OCI-M2 (cell line): Measurements from ENCODE around the gene MUC20.
"Not testable (repeated sequence)": the region's sequence is repeated elsewhere in the genome, so short reads cannot be mapped to it uniquely, and the experiment has no call there.

Experiments used
- DNase-seq: peaks from one replicate; lab custom pipeline; 2025; ENCODE audit not compliant: unreplicated experiment; lab: John Stamatoyannopoulos, UW

Gene MUC20

DNA sequence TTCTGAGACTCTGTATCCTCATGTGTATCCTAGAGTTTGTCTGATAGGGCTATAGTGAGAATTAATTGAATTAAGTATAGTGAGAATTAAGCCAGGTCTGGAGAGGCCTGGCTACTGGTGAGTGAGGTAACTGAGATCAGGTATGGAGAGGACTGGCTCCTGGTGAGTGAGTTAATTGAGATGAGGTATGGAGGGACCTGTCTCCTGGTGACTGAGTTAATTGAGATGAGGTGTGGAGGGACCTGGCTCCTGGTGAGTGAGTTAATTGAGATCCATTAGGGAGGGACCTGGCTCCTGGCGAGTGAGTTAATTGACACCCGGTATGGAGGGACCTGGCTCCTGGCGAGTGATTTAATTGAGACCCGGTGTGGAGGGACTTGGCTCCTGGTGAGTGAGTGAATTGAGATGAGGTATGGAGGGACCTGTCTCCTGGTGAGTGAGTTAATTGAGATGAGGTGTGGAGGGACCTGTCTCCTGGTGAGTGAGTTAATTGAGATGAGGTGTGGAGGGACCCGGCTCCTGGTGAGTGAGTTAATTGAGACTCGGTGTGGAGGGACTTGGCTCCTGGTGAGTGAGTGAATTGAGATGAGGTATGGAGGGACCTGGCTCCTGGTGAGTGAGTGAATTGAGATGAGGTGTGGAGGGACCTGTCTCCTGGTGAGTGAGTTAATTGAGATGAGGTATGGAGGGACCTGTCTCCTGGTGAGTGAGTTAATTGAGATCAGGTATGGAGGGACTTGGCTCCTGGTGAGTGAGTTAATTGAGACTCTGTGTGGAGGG, 10.5 kb upstream of the MUC20 start:
- not testable (repeated sequence) for DNase-seq

DNA sequence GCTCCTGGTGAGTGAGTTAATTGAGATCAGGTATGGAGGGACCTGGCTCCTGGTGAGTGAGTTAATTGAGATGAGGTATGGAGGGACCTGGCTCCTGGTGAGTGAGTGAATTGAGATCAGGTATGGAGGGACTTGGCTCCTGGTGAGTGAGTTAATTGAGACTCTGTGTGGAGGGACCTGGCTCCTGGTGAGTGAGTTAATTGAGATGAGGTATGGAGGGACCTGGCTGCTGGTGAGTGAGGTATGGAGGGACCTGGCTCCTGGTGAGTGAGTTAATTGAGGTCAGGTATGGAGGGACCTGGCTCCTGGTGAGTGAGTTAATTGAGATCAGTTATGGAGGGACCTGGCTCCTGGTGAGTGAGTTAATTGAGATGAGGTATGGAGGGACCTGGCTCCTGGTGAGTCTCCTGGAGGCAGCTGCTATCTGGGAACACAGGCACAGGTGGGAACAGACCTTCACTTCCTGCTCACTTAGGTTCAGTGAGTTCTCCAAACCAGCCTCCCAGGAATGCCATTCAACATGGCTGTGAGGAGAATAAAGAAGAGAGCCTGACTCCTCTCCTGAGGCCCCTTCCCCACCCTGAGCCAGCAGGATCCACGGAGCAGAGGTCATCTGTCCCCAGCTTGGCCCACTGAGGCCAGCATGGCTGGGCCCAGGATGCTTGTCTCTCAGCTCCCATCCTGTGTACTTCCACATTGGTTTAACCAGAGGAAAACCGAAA, 9.5 kb upstream of the MUC20 start:
- DNase-seq: not testable (repeated sequence)

DNA sequence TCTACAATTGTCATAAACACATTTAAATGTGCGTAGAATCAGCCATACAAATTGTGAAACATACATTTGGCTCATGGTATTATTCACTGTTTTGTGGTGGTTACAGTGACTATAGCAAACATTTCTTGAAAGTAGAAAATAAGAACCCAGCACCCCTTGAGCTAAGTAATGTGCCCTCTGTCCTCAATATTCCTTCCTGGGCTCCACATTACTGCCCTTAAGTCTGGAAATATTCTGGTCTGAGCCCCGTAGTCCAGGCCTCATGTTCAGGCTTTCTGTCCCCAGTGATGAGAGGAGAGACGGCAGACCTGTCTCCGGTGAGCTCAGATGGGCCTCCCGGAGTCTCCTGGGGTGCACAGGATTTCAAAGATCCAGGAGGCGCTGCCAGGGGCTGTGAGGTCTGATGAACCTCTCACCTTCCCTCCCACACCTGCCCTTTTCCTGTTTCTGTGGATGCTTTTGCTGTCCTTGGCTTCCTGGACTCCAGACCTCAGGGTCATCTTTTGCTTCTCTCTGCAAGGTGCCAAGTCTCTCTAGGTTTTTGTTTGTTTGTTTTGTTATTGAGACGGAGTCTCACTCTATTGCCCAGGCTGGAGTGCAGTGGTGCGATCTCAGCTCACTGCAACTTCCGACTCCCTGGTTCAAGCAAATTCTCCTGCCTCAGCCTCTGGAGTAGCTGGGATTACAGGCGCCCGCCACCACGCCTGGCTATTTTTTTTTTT, 8.8 kb upstream of the MUC20 start:
- DNase-seq: no peak

DNA sequence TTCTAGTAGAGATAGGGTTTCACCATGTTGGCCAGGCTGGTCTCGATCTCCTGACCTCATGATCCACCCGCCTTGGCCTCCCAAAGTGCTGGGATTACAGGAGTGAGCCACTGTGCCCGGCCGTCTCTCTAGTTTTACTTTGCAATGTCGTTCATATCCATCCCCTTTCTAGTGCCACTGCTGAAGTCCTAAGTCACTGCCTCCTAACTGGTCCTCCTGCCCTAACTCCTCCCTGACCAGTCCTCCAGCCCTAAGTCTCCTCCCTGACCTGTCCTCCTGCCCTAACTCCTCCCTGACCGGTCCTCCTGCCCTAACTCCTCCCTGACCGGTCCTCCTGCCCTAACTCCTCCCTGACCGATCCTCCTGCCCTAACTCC, 8.3 kb upstream of the MUC20 start:
- DNase-seq: not testable (repeated sequence)

DNA sequence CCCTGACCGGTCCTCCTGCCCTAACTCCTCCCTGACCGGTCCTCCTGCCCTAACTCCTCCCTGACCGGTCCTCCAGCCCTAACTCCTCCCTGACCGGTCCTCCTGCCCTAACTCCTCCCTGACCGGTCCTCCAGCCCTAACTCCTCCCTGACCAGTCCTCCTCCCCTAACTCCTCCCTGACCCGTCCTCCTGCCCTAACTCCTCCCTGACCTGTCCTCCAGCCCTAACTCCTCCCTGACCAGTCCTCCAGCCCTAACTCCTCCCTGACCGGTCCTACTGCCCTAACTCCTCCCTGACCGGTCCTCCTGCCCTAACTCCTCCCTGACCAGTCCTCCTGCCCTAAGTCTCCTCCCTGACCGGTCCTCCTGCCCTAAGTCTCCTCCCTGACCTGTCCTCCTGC, 7.6 kb upstream of the MUC20 start:
- DNase-seq: not testable (repeated sequence)

DNA sequence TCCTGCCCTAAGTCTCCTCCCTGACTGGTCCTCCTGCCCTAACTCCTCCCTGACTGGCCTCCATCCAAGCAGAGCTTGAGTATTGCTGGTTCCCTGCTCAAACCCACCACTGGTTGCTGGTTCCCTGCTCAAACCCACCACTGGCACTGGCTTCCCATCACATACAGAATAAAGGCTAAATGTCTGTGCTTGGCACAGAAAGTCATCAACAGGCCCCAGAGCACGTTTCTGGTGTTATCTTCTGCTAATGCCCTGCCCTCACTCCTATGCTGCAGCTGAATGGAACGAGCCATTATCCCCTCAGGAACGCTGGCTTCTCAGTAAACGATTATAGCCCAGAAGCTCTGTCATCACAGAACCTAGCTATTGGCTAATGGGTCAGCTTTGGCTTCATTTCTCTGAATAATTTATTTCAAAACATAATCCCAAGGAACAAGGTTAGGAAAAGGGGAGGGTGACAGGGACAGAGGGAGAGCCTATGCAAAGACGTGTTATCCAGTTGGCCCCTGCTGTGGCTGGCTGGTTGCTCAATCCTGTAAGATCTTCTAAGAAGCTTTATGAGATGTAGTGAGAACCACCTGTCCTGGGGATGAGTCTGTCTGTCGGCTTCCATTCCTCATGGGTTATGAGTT, 6.3 kb upstream of the MUC20 start:
- no peak for DNase-seq

DNA sequence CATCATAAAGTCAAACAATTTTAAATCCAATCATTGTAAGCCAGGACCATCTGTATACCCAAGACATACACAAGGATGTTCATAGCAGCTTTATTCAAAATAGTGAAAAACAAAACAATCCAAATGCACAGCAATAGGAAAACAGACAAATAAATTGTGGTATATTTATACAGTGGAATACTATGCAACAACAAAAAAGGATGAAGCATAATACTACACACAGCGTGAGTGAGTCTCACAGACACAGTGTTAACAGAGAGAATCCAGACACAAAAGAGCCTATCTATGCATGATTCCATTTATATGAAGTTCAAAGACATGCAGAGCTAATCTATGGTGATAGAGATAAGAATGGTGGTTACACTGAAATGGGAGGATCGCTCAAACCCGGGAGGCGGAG, 5.6 kb upstream of the MUC20 start:
- DNase-seq: no peak

DNA sequence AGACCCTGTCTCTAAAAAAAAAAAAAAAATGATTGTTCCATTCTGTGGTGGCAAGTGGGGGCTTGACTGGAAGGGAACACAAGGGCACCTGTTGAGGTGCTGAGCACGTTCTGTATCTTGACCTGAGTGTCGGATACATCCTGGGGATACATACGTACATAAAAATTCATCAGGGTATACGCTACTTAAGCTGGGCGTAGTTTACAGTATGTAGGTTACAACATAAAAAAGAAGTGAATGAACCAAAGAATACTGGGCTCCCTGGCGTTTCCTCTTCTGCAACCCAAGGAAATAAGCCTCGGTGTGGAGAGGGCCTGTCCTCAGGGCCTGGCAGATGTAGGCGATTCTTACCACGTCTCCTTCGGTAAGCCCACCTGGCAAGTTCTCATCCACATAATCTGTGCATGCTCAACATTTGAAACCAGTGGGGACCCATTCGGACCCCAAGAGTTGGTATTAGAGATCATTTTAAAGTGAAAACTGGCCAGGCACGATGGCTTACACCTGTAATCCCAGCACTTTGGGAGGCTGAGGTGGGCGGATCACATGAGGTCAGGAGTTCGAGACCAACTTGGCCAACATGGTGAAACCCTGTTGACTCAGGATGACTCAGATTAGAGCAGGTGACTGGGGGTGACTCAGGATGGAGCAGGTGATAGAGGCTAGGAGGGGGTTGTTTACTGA, 5.1 kb upstream of the MUC20 start:
- no peak for DNase-seq

DNA sequence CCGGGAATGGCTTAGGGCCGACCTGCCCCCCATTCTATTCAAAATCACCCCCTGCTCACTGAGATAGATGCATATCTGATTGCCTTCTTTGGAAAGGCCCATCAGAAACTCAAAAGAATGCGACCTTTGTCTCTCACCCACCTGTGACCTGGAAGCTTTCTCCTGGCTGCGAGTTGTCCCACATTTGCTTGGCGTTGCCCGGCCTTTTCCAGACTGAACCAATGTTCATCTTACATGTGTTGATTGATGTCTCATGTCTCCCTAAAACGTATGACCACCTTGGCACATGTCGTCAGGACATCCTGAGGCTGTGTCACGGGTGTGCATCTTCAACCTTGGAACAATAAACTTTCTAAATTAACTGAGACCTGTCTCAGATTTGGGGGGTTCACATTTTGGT, 3.4 kb upstream of the MUC20 start:
- no peak for DNase-seq

DNA sequence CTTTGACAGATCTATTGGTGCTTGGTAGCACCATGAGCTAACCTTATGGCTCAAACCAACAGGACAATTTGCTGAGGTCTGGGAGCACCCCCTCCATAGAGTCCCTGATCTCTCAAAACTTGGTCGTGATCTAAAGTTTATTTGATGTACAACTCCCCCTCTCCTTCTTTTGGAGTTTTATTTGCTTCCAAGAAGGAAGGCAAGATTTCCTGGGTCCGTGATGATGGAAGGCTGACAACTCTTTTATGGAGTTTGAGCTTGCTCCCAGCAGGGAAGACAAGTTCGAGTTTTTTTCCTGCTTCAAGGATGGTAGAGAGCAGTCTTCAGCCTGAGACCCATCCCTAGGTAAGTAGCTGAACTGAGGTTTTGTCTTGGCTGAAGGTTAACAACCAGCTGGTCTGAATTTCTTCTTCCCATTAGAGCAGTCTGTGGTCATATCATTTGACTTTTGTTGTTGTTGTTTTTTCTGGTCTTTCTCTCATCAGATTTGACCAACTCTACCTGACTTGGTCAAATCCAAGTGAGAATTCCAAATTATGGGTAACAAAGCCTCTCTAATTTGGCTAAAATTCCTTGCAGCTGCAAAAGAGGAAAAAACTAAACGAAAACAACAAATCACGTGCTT, 2.8 kb upstream of the MUC20 start:
- no peak for DNase-seq

DNA sequence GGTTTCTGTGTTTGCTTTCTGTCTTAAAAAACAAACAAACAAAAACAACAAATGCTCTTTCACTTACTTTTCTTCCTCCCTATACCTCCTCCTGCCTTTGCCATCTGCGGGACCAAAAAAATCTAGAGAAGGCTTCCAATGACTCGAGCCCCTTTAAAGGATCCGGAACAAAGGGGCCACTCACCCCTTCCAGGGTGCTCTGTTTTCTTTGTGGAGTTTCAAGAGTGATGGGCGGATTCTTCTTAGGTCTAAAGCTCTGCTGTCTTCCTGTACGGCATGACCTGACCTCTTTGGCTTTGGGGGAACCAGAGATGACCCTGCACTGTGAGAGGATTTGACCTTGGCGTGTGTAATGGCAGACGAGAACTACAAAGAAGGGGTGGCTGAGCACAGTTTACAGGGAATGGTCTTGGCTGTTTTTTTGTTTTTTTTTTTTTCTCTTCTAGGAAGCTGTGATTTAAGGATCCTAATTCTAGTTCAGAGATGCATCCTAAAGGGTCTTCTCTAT, 2.2 kb upstream of the MUC20 start:
- DNase-seq: no peak

DNA sequence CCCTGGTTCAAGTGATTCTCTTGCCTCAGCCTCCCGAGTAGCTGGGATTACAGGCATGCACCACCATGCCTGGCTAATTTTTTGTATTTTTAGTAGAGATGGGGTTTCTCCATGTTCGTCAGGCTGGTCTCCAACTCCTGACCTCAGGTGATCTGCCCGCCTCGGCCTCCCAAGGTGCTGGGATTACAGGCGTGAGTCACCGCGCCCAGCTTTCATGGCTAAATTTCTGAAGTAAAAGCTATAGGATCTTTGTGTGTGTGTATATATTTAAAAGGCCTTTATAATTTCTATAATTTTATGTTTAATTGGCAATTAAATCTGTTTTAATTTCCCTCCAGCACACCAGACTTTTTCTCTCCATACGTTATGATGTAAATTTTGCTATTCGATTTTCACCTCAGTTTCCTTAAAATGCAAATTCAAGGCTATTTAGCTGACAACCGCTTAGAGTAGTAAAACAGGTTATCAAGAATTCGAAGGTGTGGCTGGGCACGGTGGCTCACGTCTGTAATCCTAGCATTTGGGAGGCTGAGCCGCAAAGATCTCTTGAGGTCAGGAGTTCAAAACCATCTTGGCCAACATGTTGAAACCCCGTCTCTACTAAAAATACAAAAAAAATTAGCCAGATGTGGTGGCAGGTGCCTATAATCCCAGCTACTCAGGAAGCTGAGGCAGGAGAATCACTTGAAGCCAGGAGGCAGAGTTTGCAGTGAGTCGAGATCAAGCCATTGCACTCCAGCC, 1.1 kb upstream of the MUC20 start:
- not testable (repeated sequence) for DNase-seq

DNA sequence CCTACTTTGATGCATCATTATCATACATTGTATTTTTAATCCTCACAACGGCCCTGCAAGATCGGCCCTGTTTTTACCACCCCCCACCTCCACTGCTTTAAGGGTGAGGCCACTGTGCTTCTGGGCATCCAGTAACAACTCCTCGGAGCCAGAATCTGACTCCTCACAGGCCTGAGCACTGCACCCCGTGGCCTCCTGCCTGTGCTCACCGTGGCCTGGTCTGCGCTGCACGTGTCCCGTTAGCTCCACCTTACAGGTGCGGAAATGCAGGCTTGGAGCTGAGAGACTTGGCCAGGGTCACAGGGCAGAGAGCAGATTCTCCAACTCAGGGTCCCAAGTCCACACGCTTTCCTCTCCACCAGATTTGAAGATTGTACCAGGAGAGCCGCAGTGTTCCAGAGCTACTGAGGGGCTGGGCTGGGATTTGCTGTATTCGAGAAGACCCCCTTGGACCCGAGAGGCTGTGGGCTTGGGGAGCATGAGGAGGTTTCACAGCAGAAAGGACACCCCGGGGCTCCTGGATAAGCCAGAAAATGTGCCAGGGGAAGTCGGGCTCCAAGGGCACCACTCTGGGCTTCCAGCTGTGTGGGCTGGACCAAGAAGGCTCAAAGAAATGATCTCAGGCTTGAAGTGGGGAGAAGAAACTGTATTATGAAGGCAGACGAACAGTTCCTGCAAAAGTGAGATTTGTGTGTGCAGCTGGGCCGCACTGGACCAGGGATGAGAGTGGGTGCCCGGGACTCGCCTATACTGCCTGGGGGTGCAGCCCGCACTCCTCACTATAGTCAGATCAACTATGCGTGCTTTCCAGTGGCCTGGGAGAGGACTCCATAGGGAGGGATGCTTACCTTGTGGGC, 1.6 kb downstream of the MUC20 start:
- DNase-seq: not testable (repeated sequence)

DNA sequence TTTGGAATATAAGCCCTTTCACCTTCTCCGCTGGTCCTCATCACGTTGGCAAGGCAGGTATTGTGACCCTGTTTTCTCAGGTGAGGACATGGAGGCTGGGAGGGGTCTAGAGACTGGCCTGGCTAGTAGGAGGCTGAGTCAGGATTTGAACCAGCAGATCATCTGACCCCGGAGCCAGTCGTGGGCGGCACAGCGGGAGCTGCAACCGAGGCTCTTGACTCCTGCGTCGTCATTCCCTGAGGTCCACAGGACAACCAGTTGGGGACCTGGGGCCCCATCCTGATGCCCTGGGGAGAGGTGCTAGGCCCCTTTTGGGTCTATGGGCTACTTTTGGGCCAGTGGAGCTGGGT, 2.2 kb downstream of the MUC20 start:
- not testable (repeated sequence) for DNase-seq

DNA sequence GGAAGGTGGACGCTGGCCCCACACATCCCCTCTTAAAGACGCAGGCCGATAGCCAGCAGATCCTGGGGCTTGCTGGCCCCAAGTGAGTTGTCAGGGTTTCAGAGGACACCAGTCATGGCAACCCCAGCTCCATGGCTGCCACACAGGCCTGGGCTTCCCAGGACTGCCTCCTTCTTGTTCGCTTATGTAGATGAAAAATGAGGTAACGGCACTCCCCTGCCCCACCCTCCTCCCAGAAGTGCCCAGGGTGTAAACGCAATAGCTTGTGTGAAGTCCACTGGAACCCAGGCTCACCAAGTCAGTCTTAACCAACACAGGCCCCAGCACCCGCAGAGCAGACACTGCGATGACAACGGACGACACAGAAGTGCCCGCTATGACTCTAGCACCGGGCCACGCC, 3.6 kb downstream of the MUC20 start:
- DNase-seq: not testable (repeated sequence)

DNA sequence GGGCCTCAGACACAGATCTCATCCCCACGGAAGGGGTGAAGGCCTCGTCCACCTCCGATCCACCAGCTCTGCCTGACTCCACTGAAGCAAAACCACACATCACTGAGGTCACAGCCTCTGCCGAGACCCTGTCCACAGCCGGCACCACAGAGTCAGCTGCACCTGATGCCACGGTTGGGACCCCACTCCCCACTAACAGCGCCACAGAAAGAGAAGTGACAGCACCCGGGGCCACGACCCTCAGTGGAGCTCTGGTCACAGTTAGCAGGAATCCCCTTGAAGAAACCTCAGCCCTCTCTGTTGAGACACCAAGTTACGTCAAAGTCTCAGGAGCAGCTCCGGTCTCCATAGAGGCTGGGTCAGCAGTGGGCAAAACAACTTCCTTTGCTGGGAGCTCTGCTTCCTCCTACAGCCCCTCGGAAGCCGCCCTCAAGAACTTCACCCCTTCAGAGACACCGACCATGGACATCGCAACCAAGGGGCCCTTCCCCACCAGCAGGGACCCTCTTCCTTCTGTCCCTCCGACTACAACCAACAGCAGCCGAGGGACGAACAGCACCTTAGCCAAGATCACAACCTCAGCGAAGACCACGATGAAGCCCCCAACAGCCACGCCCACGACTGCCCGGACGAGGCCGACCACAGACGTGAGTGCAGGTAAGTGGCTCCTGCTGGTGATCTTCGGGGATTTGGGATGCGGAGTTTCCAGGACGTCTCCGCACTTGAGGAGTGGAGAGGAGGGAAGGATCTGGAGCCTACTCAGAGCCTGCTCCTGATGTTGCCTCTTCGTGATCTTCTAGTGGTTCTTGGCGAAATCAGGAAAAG, 5.3 kb downstream of the MUC20 start:
- DNase-seq: not testable (repeated sequence)

DNA sequence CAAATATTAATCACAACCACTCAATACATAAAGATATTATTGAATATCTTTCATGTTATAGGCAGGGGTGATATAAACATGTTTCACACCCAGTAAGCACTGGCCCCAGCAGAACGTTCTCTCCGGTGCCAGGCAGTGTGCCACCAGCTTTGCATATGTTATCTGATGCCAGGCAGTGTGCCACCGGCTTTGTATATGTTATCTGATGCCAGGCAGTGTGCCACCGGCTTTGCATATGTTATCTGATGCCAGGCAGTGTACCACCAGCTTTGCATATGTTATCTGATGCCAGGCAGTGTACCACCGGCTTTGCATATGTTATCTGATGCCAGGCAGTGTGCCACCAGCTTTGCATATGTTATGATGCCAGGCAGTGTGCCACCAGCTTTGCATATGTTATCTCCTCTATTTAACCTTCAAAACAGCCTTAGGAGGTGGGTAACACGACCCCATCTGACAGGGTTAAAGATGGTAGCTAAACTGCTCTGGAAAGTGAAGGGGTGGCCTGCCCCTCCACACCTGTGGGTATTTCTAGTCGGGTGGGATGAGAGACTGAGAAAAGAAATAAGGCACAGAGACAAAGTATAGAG, 6.9 kb downstream of the MUC20 start:
- DNase-seq: no peak
